Middle frontal gyrus (tissue), 1 donor: ENCODE measurements around the gene LBX2.

Source experiments
- DNase-seq: peaks from one replicate; pipeline ENCODE4 v3.0.0-alpha.2; 2015; ENCODE audit warnings: low spot score; ENCODE audit errors: extremely low spot score

The LBX2 gene

DNA sequence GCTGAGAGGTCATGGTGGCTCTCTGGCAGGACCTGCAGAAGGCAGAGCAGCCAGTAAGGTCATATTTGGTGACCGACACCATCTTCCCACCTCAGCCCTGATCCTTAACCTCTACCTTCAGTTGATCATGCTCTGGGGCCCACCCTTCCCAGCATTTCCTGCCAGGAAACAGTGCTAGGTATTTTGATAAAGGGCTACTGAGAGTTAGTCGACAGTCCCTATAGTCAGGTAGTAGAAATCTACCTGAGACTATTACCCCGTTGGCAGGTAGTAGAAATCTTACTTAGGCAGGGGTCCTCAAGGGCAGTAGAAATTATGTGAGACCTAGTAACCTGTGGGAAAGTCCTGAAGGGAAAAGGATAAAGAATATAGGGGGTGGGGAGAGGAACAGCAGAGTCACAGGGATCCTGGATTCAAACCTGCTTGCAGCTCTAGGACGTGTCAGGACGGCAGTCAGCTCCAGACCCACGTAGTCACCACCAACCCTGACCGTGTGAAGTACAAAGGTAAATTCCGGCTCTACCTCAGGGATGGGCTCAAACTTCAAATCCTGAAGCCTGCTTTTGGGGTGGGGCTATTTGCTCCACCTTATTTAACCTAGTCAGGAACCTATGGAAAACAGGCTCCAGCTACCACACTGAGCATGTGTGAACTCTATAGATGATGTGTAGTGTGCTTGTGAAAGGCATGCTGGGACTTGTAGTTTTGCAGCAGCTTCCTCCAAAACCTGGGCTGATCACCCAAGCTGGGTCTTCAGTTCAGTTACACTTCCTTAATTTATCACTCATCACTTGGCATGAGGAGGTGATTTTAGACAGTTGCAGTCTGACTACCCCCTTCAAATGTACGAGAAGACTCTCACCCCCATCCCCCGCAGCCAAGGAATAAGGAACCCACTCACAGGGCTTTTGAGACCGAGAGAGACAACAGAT lies 26.6 kb upstream of the LBX2 start, which contains the start of gene DQX1:
DQX1 (minus strand) TSS at position 515 of the 932 bp plus-strand sequence; CDS start at position 13, 502 bp downstream.
- DNase-seq: no peak

DNA sequence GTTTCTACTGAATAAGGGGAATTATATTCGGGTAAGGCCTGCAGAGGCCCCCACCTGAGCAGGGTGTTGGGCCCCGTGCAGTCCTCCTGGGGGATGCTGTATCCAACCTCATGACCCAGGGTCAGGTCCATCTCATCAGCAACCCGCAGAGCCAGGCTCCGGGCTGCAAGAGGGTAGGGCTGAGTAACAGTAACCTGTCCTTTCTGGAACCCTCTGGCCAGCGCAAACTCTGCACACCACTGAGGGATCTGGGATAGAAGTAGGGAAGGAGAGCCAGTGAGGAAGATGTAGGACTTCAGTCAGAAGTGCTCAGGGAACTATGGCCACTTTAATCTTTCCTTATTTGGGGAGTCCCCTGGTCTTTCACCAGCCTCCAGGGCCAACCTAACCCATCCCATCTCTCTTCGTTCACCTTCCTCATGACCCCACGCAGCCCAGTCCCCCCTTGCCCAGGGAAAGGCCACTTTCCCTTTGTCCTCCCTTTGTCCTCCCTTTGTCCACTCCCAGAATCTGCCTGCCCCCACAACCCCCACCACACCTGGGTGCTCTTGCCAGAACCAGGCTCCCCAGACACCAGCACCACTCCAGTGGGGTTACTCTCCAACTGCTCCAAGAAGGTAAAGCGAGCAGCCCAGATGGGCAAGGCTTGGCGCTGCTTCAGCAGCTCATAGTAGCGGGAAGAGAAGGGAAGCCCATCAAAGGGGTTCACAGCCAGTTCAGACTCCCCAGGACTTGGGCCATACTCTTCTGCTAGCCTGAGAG lies 25.7 kb upstream of the LBX2 start:
- no peak for DNase-seq

DNA sequence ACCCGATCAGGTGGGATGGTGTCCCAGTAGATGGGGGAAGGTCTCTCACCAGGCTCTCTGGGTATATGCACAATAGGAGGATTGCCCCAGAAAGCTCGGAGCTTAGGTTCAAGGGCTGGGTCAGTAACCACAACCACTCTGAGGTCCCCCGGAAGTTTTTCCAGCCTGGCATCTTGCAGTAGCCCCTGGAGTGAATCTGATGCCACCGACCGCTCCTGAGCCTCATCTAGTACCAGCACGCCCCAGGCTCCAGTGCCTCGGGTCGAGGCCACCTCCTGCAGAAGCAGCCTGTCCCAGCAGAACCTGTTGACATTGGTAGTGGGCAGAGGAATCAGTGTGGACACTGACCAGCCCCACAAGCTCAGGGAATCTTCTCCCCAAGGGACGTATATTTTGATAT lies 24.6 kb upstream of the LBX2 start:
- no peak for DNase-seq

DNA sequence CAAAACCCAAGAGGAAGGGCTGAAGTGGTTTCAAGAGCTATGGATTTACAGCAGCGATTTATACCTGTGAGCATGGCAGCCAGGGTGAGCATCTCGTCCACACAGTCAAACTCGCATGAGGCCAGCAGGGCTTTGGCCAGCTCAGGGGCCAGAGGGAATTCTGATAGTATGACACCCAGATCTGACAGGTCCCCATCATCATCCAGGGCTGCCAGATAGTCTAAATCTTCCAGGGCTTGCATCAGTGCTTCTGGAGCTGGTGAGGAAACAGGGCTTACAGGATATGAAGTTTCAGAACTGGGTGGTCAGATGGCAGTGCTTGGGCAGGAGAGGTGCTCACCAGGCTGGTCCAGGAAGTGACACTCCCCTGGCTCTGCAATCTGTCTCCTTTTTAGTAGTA lies 23.1 kb upstream of the LBX2 start:
- DNase-seq: no peak

GRCh38 chr2:74516650-74517049 lies 17.2 kb upstream of the LBX2 start:
- DNase-seq: no peak

DNA sequence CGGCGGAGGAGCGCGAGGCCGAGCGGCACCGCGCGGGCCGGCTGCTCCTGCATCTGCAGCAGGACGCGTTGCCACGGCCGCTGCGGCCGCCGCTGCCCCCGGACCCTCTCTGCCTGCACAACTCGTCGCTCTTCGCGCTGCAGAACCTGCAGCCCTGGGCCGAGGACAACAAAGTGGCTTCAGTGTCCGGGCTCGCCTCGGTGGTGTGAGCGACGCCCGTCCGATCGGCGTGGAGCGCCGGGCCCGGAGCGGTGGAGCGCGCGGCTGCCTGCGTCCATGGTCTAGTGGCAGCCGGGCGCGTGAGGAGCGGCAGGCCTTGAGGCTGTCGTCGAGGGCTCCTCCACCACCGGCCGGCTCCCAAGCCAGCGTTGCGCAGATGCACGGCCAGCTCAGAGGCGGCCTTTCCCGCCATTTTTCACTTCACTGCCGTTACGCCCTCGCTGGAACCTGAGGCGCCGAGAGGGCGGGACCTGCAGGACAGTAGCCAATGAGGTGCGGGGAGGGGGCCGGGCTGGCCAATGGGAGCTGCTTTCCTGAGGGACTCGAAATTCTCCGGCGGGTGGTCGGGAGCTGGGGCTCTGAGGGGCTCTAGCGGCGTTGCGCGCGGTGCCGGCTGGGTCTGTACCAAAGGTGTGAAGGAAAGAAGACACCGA lies 16.7 kb upstream of the LBX2 start:
- no peak for DNase-seq

GRCh38 chr2:74515271-74515980 lies 16.0 kb upstream of the LBX2 start:
- no peak for DNase-seq

DNA sequence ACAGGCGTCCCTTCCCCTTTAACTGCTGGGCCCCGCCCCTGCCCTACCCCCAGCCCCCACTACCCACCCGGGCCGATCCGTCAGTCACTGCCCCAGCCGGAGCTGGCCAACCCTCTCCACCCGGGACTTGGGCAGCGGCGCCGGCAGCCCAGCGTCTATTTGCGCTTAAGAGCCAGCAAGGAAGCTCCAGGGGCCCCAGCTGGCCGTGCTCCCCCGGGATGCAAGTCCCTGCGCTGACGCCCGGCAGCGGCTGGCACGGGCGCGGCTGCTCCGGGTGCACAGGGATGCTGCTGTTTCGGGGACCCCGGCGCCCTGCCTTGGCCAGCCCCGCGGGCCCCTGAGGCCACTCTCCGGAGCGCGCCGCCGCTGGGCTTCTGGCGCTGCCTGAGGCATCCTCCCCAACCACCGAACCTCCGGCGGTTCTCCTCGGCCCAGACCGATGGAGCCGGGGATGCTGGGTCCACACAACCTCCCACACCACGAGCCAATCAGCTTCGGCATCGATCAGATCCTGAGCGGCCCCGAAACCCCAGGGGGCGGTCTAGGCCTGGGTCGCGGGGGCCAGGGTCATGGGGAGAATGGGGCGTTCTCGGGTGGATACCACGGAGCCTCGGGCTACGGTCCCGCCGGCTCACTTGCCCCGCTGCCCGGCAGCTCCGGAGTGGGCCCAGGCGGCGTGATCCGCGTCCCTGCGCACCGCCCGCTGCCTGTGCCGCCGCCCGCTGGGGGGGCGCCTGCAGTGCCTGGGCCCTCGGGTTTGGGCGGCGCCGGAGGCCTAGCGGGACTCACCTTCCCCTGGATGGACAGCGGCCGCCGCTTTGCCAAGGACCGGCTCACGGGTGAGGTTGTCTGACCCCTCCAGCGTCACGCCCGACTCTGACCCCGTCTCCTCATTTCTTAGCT lies 15.2 kb upstream of the LBX2 start, which contains the start of gene TLX2:
TLX2 (plus strand) TSS at position 83 of the 903 bp plus-strand sequence; CDS start at position 440, 357 bp downstream.
- DNase-seq: no peak

GRCh38 chr2:74513605-74514367 lies 14.4 kb upstream of the LBX2 start:
- DNase-seq: no peak

DNA sequence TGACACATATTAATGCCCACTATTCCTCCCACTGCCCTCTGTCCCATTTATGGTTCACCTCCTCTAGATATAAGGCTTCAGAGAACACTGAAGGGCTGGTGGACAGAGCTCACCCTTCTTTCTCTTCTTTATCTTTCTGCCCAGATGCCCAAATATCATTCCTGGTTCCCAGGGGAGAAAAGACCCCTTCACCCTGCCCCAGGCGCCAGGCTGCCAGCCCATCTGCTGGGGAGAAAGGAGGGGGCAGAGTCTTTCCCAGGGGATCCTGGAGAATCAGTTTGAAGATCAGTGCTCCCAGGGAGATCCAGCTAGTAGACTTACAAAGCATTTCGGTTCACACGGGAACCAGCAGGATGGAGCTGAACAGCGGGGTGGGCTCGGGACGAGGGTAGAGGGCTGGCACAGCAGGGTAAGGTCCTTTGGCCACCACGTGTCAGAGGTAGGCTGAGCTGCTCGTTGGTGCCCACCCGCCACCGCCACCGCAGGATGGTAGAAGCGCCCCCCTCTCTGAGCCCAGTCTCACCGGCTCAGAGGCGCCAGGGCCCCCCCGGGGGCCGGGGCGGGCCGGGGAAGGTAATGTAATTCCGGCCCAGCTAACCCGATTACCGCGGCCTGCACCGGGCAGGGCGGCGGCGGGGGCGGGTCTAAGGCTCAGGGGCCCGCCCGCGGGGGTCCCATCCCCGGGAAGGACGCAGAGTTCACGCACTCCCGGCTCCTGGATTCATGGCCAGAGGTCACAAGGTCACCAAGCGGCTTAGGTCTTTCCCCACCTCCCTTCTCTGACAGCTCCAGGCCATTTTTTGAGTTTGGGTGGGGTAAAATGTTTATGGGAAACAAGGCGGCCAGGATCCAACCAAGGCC lies 13.6 kb upstream of the LBX2 start:
- DNase-seq: no peak

- no peak for DNase-seq
These were observed 11.9 kb upstream of the LBX2 start for GRCh38 chr2:74511104-74511989.

- no peak for DNase-seq
These were observed 10.9 kb upstream of the LBX2 start for GRCh38 chr2:74510272-74510671.

DNA sequence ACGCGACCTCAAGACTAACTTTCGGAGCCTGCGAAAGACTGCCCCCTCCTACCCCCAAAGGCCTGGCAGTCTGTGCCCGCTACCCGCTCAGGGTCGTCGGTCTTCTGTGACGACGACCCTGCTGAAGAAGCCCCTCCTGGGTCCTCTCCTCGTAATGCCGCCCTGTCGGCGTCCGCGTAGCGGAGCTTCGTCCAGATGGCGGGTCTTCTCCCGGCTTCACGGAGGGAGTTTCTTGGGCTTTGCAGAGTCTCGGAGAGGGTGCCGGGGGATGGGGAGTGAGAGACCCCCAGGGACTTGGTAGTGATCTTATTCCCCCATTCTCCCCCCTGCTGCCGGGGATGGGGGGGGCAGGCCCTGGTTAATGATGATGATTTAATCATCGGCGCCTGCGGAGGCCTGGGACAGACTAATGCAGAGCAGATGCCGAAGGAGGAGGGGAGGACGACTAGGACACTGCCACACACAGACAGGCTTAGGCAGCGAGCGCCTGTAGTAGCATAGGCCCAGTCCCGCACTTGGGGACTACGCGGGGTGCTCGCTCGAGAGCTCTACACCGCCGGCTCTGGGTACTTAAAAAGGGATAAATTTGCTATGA lies 8.6 kb upstream of the LBX2 start:
- no peak for DNase-seq

GRCh38 chr2:74507145-74507925 lies 7.9 kb upstream of the LBX2 start, which contains the start of gene PCGF1:
PCGF1 (minus strand) TSS chr2:74507695; CDS start chr2:74507668, 27 bp downstream.
- peak; percentile 92 for DNase-seq

DNA sequence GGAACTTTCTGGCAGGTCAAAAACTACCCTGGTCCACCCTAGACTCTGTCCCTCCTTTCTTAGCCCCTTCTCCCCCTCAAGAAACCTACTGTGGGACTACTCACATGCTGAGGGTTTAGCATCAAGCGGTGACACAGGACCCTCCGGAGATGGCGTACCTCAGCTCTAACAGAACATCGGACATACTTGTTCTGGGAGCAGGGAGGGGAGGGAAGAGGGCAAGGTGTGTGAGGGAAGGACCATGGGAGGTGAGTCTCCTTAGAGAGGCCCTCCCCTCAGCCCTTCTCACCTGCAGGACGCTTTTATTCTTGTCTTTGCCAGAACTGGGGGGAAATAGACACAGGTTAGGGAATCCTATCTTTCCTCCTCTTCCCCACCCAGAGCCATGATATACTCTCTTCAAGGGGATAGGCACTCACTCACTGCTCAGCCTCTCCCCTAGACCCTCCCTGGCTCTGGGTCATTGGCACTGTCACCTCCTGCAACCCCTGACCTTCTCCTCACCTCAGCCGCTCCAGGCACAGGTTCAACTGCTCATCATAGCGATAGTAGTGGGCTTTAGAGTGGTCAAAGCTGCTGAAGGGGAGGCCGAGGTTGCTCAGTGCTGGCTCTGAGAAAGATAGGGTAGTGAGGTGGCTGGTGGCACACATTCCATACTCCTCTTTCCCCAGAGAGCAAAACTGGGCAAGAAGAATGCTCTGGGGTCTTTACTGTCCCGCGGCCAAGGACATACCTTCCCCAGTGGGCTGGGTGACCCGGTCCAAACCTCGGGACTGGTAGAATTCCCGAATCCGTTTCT lies 6.2 kb upstream of the LBX2 start:
- no peak for DNase-seq
